Lung microvascular endothelial cell (primary cell): ENCODE results near the gene EFHD1. TPM values are rescaled to one million over a fixed set of nuclear protein-coding genes. Genes with fewer than 3 reads are reported as not detected.
"Not testable (repeated sequence)": the region's sequence is repeated elsewhere in the genome, so short reads cannot be mapped to it uniquely, and the experiment has no call there.

Source experiments
- DNase-seq, 2 donors: peaks; one replicate each; pipeline versions ENCODE4 v3.0.0 to v3.0.0-alpha.2; 2010; ENCODE audit warnings: low read depth in 2 of 2
- total RNA-seq: library from RNA; depleted of rRNA; stranded (reverse); fragments of >200 nt; gene quantifications from 2 replicates; pipeline ENCODE4 v1.2.1, GENCODE V29; 2014

Gene EFHD1
- total RNA-seq, 1 donor from 2014 or later = 0.20 TPM

DNA sequence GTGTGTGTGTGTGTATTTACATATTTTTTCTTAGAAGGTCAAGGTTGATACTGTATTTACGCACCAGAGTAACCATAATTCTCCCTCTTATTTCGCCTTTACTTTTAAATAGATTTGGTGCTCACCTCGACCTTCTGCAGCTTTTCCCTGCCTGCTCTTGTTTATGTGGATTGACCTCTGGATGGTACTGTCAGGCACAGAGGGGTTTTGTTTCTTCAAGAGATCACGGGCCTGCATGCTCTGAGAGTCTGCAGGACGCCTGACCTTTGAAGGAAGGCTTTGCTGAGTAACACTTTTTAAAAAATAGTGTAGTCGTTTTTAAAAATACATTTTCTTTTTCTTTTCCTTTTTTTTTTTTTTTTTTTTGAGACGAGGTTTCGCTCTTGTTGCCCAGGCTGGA lies 18.1 kb upstream of the EFHD1 start:
- DNase-seq = no peak

DNA sequence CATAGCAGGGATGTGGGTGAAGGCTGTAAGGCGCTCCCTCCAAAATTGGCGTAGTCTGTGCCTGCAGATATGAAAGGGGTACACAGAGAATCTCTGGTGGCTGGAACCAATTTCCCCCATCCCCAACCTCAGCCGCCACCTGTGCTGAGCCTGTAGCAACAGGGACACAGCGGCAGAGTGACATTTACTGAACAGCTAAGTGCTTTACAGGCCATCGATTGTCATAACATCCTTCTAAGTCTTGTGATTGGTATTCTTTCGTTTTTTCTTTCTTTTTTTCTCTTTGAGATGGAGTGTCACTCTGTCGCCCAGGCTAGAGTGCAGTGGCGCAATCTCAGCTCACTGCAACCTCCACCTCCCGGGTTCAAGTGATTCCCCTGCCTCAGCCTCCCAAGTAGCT lies 12.2 kb upstream of the EFHD1 start:
- DNase-seq = no peak

- DNase-seq = no peak
Measured at GRCh38 chr2:232622563-232622962, 10.8 kb upstream of the EFHD1 start.

DNA sequence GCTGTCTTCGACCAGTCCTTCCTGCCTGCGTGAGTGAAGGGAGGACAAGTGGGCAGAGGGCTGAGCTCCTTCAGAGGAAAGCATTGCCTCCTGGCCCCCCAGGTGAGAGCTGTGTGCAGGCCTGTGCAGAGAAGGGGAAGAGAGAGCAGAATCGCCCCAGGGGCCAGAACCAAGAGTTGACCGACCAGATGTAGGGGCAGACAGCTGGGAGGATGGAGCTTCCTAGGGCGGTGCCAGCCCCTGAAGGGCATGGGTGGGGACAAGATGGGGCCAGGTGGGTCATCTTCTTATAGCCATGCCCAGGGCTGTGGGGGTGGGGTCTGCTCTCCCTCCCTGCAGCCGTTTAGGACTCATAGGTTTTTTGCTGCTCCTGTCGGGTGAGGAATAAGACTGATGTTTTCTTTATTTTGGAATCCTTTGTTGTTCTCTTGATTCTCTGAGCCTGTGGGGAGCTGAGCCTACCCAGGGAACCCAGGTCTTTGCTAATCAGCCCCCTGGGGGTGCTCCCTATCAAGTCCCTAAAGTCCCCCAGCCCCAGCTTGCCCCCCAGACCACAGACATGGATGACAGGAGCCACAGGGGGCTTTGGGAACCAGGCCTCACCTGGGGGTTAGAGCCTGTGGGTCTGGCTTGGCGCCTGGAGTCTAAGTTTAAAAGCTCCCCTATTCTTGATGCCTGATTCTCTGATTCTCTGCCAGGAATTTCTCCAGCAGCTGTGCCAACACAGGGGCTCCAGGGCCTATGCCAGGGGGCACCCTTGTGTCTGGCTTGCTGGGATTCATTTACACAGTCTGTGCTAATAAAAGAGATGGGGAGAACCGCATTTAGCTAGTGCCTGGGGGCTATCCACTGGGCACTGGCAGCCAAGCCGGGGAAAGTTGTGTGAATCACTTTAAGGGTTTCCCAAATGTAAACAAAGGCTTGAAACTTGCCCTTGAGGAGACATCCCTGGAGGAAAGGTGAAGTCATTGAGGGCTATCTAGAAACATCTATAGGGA lies 9.3 kb upstream of the EFHD1 start:
- no peak for DNase-seq

DNA sequence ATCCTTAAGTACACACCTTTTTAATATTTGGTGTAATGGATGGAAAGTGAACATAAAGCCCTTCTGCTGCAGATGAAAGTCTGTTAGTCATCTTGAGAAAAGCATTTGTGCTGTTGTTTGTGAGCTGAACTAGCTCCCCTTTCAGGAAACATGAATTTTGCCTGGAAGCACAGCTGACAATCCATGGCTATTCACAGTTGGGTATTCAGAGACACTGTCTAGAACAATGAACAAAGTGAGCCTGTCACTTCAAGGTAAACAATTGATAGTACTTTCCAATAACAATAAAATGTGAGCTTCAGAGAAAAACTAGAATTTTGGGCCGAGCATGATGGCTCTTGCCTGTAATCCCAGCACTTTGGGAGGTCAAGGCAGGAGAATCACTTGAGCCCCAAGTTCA lies 6.8 kb upstream of the EFHD1 start:
- no peak for DNase-seq

GRCh38 chr2:232628466-232629128 lies 4.8 kb upstream of the EFHD1 start:
- DNase-seq = no peak

- no peak for DNase-seq
Measured at GRCh38 chr2:232629129-232629475, 4.3 kb upstream of the EFHD1 start.

DNA sequence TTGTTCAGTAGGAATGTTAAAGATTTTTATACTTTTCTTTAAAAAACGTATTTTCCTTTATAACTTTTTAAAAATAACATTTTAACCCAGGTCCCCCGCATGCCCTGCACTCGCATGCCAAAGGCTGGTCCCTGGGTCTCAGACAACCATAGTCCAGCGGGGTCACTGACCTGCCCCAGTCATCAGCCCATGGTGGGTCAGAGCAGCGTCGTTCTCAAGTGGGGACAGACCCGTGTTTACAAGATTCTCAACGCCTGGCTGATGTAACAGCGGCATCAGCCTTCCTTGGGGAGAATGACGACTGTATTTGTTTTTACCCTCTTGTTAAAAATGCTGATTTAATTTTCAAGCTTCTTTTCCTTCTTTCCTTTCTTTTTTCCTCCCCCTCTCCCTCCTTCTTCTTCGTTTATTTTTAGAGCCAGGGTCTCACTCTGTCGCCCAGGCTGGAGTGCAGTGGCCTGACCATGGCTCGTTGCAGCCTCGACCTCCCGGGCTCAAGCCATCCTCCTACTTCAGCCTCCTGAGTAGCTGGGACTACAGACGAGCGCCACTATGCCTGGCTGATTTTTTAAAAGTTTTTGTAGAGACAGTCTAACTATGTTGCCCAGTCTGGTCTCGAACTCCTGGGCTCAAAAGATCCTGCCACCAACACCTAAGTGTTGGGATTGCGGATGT lies 1.0 kb upstream of the EFHD1 start:
- no peak for DNase-seq

- DNase-seq = no peak
Measured at GRCh38 chr2:232632904-232633412, 446 bp upstream of the EFHD1 start.

- DNase-seq = peak in 1 of 2 donors; percentile 12
Measured at GRCh38 chr2:232634206-232635150, 1.1 kb downstream of the EFHD1 start.

GRCh38 chr2:232635376-232635775 lies 2.0 kb downstream of the EFHD1 start:
- DNase-seq = not testable (repeated sequence)

- no peak for DNase-seq
Measured at GRCh38 chr2:232635820-232636219, 2.4 kb downstream of the EFHD1 start.

DNA sequence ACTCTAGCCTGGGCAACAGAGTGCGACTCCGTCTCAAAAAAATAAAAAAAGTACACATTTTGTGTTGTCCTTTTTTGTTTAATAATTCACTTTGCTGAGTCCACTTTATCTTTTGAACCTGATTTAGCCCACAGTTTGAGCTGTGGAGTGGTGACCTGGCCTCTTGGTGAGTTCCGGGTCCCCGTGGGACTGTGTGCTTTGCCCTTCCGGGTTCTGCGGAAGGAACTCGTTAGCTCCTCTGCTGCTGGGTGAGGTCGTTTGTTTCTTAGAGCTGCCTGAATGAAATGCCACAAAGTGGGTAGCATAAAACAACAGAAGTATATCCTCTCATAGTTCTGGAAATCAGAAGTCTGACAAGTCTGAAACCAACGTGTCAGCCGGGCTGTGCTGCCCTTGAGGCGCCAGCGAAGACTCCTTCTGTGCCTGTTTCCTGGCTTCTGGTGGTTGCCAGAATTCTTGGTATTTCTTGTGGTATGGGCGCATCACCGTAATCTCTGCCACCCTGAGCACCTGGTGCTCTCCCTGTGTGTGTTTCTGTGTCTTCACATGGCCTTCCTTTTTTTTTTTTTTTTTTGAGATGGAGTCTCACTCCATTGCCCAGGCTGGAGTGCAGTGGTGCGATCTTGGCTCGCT lies 3.5 kb downstream of the EFHD1 start:
- DNase-seq = no peak

- no peak for DNase-seq
Measured at GRCh38 chr2:232637866-232638583, 4.6 kb downstream of the EFHD1 start.

DNA sequence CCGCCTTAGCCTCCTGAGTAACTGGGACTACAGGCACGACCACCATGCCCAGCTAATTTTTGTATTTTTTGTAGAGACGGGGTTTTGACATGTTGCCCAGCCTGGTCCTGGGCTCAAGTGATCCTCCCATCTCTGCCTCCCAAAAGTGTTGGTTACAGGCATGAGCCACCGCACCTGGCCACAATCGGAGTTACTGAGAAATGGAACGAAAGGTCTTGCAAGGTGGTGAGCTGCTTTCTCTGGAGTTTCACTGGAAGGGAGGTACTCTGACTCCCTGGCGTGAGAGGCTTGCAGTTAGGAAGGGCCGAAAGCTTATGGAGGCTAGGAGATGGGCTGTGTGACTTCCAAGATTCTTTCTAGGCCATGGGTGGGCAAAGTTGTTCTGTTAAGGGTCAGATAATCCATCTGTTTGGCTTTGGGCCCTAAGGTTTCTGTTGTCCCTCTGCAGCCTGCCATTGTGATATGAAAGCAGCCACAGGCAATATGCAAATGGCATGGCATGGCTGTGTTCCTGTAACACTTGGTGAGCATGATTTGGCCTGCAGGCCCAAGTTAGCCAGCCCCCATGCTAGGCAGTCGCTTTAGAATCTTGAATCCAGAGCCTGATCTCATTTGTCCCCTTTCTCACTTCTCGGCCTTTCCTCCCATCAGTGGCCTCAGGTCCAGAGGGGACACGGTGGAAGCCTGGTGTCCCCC lies 7.9 kb downstream of the EFHD1 start:
- DNase-seq = no peak

DNA sequence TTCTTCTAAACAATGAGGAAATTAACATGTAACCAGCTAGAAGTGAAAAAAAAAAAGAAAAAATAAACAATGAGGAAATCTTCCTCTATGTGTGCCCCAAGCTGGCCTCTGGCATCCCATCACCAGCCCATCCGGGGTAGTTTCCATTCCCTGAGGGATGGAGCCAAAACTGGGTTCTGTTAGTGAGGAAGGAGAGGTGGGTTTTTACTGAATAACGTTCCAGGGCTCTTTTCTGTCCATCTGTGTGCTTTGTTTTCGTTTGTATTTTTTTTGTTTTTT lies 9.7 kb downstream of the EFHD1 start:
- DNase-seq = no peak

DNA sequence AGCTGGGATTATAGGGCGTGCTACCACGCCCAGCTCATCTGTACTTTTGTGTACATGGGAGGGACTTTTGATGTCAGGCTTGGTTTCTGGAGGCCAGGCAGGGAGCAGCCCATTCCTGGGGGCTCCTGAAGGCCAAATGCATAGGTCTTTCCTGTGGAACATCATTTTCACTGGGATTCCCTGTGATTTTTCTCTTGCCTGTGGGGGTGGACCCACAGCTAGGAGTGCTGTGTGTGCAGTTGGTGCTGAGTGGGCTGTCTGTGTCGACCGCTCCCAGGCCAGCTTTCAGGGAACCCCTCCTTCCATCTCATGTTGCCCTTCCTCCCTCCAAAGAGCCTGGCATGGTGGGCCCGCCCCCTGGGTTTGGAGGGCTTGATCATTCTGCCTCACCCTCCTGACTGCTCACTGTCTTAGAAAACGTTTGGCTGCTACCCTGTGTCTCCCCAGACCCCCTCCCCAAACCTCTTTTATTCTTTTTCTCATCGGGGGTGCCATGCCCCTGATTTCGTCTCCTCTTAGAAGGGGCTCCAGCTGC lies 10.5 kb downstream of the EFHD1 start:
- no peak for DNase-seq

GRCh38 chr2:232645061-232645460 lies 11.7 kb downstream of the EFHD1 start:
- no peak for DNase-seq

DNA sequence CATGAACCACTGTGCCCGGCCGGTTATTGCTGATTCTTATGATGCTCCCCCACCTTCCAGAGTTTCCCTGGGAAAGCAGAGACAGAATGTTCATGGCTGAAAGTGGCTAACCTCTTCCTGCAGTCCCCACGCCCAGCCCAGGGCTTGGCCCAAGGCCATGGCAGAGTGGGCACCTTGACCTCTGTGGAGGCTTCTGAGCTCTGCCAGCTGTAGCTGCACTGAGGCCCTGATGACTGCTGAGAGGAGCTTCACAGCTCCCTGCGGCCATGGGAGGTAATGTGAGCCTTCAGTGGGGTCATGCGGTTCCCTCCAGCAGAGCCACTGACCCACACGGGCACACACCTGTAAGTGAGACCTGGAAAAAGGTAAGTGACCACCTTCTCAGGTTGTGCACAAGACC lies 13.3 kb downstream of the EFHD1 start:
- DNase-seq = no peak
